ENCODE results near the gene MED16.
"Not testable (repeated sequence)": the region's sequence is repeated elsewhere in the genome, so short reads cannot be mapped to it uniquely, and the experiment has no call there.

The MED16 gene

GRCh38 chr19:885536-886224 lies 7.3 kb downstream of the MED16 start:
- no peak for DNase-seq

GRCh38 chr19:884420-885211 lies 8.4 kb downstream of the MED16 start:
- DNase-seq, result no peak

DNA sequence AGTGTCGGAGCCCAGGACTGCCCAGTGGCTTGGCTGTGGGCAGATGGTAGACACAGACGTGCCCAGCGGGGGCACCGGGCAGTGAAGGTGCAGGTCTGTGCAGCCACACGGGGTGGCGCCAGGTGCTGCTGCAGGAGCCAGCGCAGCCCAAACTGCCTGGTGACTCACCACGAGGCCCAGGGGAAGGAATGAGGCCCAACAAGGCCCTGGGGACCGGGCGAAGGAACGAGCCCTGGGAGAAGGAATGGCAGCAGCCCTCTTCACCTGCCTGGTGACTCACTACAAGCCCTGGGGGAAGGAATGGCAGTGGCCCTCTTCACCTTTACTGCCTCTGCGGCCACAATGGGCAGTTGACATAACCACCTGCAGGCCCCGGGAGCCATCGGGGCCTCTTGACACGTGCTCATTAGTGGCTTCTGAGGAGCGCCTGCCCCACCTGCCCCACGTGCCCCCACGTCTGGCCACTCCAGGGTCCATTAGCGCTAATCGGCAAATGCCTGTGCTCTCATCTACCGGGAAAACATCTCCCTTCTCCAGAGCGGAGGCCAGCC lies 9.3 kb downstream of the MED16 start:
- DNase-seq, result peak; percentile 87

DNA sequence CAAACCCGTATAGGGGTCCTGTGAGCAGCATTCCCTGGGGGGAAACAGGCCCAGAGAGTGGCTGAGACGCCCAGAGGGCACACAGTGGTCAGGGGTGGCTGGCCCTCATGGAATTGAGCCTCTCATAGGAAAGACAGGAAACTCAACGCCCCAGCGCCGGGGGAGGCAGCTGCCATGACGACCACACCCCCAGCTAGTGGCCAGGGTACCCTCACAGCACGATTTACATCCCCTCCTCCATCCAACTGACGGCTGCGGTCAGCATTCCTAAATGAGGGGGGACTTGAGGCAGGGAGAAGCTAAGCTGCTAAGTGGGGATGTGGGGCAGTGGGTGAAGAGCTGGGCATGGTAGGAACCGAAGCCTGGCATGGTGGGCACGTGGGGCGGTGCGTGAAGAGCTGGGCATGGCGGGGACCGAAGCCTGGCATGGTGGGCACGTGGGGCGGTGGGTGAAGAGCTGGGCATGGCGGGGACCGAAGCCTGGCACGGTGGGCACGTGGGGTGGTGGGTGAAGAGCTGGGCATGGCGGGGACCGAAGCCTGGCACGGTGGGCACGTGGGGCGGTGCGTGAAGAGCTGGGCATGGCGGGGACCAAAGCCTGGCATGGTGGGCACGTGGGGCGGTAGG lies 10.0 kb downstream of the MED16 start:
- no peak for DNase-seq

GRCh38 chr19:881385-882071 lies 11.5 kb downstream of the MED16 start:
- DNase-seq, result no peak

GRCh38 chr19:879711-880438 lies 13.1 kb downstream of the MED16 start:
- DNase-seq, result no peak

DNA sequence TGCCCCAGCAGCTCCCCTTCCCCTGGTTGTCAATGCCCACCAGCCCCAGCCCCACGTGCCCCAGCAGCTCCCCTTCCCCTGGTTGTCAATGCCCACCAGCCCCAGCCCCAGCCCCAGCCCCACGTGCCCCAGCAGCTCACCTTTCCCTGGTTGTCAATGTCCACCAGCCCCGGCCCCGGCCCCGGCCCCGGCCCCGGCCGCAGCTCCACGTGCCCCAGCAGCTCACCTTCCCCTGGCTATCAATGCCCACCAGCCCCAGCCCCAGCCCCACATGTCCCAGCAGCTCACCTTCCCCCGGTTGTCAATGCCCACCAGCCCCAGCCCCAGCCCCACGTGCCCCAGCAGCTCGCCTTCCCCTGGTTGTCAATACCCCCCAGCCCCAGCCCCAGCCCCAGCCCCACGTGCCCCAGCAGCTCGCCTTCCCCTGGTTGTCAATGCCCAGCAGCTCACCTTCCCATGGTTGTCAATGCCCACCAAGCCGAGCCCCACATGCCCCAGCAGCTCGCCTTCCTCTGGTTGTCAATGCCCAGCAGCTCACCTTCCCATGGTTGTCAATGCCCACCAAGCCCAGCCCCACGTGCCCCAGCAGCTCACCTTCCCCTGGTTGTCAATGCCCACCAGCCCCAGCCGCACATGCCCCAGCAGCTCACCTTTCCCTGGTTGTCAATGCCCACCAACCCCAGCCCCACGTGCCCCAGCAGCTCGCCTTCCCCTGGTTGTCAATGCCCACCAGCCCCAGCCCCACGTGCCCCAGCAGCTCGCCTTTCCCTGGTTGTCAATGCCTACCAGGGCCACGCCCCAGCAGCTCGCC lies 14.0 kb downstream of the MED16 start:
- DNase-seq, result not testable (repeated sequence)

DNA sequence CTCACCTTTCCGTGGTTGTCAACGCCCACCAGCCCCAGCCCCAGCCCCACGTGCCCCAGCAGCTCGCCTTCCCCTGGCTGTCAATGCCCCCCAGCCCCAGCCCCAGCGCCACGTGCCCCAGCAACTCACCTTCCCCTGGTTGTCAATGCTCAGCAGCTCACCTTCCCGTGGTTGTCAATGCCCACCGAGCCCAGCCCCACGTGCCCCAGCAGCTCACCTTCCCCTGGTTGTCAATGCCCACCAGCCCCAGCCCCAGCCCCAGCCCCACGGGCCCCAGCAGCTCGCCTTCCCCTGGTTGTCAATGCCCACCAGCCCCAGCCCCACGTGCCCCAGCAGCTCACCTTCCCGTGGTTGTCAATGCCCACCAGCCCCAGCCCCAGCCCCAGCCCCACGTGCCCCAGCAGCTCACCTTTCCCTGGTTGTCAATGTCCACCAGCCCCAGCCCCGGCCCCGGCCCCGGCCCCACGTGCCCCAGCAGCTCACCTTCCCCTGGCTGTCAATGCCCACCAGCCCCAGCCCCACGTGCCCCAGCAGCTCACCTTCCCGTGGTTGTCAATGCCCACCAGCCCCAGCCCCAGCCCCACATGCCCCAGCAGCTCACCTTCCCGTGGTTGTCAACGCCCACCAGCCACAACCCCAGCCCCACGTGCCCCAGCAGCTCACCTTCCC lies 14.9 kb downstream of the MED16 start:
- not testable (repeated sequence) for DNase-seq

GRCh38 chr19:876780-877314 lies 16.1 kb downstream of the MED16 start:
- no peak for DNase-seq

DNA sequence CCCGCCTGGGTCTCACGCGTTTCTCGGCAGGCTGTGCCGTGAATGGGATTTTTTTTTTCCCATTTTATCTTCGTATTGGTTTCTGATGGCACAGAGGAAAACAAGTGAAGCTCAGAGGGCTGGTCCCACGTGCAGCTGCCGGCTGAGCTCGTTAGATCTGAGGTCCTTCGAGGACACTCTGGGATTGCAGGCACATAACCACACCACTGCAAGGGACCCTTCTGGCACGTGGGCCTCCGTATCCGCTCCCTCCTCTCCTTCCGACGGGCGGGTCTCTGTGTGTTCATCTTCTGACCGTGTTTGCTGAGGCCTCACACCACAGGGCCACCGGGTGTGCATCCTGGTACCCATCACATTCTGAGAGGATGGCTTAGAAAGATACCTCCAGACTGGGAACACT lies 16.9 kb downstream of the MED16 start:
- DNase-seq, result no peak

DNA sequence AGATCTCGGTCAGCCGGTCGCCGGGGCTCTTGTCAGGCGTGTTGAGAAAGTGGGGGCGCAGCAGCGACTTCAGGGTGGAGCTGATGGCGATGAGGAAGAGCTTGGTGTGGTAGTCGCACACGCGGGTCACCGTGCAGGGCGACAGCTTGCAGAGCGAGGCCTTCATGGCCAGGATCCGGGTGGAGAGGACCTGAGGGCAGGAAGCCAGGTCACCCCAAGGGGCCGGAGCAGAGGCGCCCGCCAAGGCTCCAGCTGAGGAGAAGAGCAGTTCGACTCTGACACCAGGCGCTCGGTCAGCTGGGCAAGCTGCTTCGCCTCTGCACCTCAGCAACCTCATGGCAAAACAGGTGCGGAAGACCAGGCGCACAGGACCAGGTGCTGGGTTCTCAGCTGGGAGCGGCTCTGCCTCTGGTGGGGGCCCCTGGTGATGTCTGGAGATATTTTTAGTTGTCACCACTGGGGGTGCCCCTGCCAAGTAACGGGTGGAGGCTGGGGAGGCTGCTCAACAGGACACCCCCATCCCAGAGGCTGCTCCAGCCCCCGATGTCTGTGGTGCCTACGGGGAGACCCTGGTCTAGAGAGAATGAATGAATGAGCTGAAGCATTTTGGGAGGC lies 17.6 kb downstream of the MED16 start:
- DNase-seq, result no peak

DNA sequence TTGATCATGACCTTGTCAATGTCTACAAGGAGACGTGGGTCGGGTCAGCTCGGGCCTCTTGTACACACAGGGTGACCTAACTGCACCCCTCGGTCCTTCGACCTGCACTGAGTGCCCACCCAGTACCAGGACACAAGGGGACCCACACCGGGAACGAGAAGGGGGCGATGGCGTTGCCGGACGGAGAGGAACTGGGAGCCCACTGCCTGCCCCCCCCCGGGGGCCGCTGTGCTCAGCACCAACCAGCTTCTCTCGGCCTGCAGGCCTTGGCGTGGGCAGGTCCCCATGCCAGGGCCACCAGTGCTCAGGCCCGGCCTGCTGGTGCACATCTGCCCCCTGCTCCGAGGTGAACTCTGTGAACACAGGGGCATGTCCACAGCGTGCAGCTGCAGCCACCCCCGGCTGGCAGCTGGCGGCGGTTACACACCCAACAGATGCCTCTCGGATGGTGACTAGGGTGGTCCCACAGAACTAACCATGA lies 19.4 kb downstream of the MED16 start:
- no peak for DNase-seq

DNA sequence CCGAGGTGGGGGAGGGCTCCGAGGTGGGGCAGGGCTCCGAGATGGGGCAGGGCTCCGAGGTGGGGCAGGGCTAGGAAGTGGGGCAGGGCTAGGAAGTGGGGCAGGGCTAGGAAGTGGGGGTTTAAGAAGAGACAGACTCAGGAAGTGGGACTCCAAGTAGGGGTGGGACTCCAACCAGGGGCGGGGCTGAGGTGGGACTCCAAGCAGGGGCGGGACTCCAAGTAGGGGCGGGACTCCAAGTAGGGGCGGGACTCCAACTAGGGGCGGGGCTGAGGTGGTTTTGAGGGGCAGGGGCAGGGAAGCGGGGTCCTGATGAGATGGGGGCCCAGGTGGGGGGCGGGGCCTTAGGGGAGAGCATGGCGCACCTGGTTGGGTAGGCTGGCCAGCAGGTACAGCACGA lies 19.9 kb downstream of the MED16 start:
- no peak for DNase-seq

DNA sequence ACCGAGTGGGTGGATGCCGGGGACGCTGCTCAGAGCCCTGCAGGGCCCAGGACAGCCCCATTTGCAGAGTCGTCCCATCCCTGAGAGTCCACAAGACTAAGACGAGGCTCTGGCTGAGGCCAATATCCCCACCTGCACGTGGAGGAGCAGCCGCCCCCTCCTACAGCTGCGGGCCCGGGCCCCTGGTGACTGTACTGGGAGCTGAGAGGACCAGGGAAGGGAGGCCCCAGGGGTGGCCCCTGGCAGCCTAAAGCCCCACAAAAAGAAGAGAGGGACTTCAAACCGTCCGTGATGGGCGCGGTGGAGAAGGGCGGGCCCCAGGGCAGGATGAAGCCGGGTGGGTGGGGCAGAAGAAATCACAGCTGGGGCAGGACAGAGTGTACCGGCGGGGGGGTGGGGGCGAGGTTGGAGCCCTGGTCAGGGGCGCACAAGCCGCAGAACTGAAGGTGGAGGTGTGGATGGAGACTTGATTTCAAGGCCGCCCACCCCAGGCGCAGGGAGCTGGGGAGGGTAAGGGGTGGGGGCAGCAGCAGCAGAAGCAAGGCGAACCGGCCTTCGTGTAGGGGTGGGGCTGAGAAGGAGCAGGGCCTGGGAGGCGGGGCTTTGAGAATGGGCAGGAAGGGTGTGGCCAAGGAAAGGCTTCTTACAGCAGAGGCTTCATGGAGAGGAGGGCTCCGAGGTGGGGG lies 20.6 kb downstream of the MED16 start:
- no peak for DNase-seq

DNA sequence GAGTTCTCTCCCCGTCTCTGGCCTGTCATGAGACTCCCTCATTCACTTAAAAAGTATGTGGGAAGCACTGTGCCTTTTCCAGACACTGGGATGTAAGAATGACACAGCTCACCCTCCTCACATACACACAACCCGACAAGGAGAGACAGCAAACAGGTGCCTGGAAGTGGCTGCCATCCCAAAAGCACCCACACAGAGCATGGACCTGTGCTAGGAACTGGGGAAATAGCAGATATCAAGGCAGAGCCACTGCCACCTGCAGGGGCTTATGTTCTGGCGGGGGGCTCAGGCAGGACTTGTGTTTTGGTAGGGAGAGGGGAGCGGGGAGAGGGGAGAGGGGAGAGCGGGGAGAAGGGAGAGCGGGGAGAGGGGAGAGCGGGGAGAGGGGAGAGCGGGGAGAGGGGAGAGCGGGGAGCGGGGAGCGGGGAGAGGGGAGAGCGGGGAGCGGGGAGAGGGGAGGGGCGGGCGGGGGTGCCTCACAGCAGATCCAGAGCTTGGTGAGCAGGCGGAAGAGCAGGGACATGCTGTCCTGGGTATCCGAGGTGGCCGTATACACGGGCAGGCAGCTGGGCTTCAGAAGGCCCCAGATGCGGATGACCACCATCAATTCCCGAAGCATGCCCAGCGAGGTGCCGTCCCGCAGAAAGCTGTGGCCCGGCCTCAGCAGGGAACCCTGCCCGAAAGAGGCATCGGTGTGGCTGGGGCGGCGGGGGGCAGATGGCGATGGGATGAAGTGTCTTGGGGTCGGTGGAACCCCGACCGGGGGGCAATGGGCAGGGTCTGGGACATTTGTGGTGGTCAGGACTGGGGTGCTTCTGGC lies 21.3 kb downstream of the MED16 start:
- no peak for DNase-seq

DNA sequence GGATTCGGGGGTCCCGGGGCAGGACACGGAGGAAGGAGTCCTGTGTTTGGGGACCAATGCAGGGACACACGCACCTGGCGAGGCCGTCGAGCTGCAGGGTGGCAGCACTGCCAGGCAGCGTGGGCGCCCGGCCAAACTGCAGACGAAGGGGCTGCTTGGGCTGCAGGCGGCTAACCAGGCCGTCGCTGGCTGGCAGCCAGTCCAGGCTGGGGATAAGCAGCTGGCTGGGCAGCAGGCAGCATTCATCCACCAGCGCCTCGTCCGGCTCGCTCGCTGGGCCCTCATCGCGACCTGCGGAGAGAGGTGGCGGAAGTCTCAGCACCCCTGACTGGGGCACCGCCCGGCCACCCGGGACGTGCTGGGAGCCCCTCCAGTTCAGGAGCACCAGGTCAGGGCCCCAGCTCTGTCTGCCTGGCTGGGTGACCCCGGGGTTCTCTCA lies 22.0 kb downstream of the MED16 start:
- DNase-seq, result peak; percentile 58

- no peak for DNase-seq
These were observed 22.7 kb downstream of the MED16 start for GRCh38 chr19:870314-870713.

All from DMS79 (cell line).